Naive thymus-derived CD4-positive, alpha-beta T cell (primary cell): ENCODE results near the gene TIMM10. TPM values are rescaled to one million over a fixed set of nuclear protein-coding genes. Genes with fewer than 3 reads are reported as not detected.
"Not testable (repeated sequence)": the region's sequence is repeated elsewhere in the genome, so short reads cannot be mapped to it uniquely, and the experiment has no call there.

Source experiments
- ATAC-seq: fragments of 150-1000 bp; cut with Tn5 transposase; 2 replicates; pipeline ENCODE4 v1.10.0; 2021; ENCODE audit warnings: mild to moderate bottlenecking, moderate library complexity
- CTCF ChIA-PET: fragments of 350-600 bp; sonication (Branson Sonifier 250); formaldehyde crosslinking; loops from one replicate; lab custom pipeline; 2021; ENCODE audit warnings: antibody characterized with exemption; lab: Charles Lee
- POLR2A ChIA-PET: fragments of 350-600 bp; sonication (Branson Sonifier 250); formaldehyde crosslinking; loops from one replicate; lab custom pipeline; 2021; ENCODE audit warnings: antibody characterized with exemption, inconsistent platforms; lab: Charles Lee
- DNase-seq, 9 donors: peaks; one replicate each; pipeline versions ENCODE4 v3.0.0 to v3.0.0-alpha.2; 2020 to 2022; ENCODE audit warnings: mixed read lengths in 1 of 9
- H3K27ac ChIP-seq: one replicate; pipeline ENCODE4 v1.7.0; 2013; ENCODE audit warnings: mild to moderate bottlenecking, low read depth, low read length, moderate library complexity
- H3K27me3 ChIP-seq, 2 donors: one replicate each; pipeline ENCODE4 v1.7.0; 2013; ENCODE audit warnings: low read length in 2 of 2, mild to moderate bottlenecking in 2 of 2, moderate library complexity in 2 of 2; ENCODE audit not compliant: control insufficient read depth in 2 of 2, insufficient read depth in 2 of 2
- H3K36me3 ChIP-seq, 3 experiments: 1 replicate in 2 of 3; 2 replicates in 1 of 3; pipeline ENCODE4 v1.7.0; 2013; ENCODE audit warnings: low read length in 3 of 3, mild to moderate bottlenecking in 3 of 3, moderate library complexity in 1 of 3; ENCODE audit not compliant: insufficient read depth in 3 of 3, control insufficient read depth in 2 of 3
- H3K4me1 ChIP-seq, 2 donors: one replicate each; pipeline ENCODE4 v1.7.0; 2013; ENCODE audit warnings: low read length in 2 of 2, mild to moderate bottlenecking in 2 of 2, moderate library complexity in 1 of 2; ENCODE audit not compliant: control insufficient read depth in 2 of 2, insufficient read depth in 2 of 2
- H3K4me3 ChIP-seq: 2 replicates; pipeline ENCODE4 v1.7.0; 2013; ENCODE audit warnings: mild to moderate bottlenecking, low read length
- H3K9me3 ChIP-seq, 3 experiments: 1 replicate in 2 of 3; 2 replicates in 1 of 3; pipeline ENCODE4 v1.7.0; 2013; ENCODE audit warnings: low read length in 3 of 3; ENCODE audit not compliant: control insufficient read depth in 2 of 3
- H3K27ac Mint-ChIP-seq, 9 donors: one replicate each; pipeline ENCODE4 v1.8.0; 2020 to 2022; ENCODE audit warnings: mixed read lengths in 9 of 9, mild to moderate bottlenecking in 8 of 9, moderate library complexity in 5 of 9, inconsistent platforms in 2 of 9
- H3K27me3 Mint-ChIP-seq, 5 donors: one replicate each; pipeline ENCODE4 v1.8.0; 2021 to 2022; ENCODE audit warnings: mixed read lengths in 5 of 5, mild to moderate bottlenecking in 1 of 5
- H3K36me3 Mint-ChIP-seq, 5 donors: one replicate each; pipeline ENCODE4 v1.8.0; 2020 to 2022; ENCODE audit warnings: mixed read lengths in 5 of 5, mild to moderate bottlenecking in 3 of 5, inconsistent platforms in 1 of 5
- H3K4me1 Mint-ChIP-seq, 7 donors: one replicate each; pipeline ENCODE4 v1.8.0; 2020 to 2022; ENCODE audit warnings: mixed read lengths in 7 of 7, mild to moderate bottlenecking in 3 of 7, inconsistent platforms in 1 of 7
- H3K4me3 Mint-ChIP-seq, 10 donors: one replicate each; pipeline ENCODE4 v1.8.0; 2020 to 2022; ENCODE audit warnings: mild to moderate bottlenecking in 10 of 10, mixed read lengths in 10 of 10, moderate library complexity in 6 of 10, inconsistent platforms in 2 of 10
- H3K9me3 Mint-ChIP-seq, 11 donors: one replicate each; pipeline ENCODE4 v1.8.0; 2020 to 2022; ENCODE audit warnings: mixed read lengths in 11 of 11, mild to moderate bottlenecking in 4 of 11, inconsistent platforms in 1 of 11, moderate library complexity in 1 of 11
- intact Hi-C, 2 donors: fragments of 100-400 bp; cut with micrococcal nuclease; formaldehyde crosslinking; loops; one replicate each; pipeline ENCODE4 v1.15.1; 2023
- polyA plus RNA-seq, 2 donors: library from polyadenylated mRNA; unstranded; fragments of 300-500 nt; fragmentation: Illumina TruSeq; gene quantifications; one replicate each; pipeline ENCODE4 v1.2.3, GENCODE V29; 2021
- total RNA-seq, 6 experiments: library from RNA in 5 of 6; stranded (reverse) in 5 of 6; gene quantifications; 1 replicate in 5 of 6; 2 replicates in 1 of 6; pipeline ENCODE4 v1.2.3 and lab custom pipeline; 2021 to 2026

TIMM10 gene
- total and polyA plus RNA-seq, 7 experiments from 2014 or later, result 23.7 to 79.4 (median 37.1) TPM

DNA sequence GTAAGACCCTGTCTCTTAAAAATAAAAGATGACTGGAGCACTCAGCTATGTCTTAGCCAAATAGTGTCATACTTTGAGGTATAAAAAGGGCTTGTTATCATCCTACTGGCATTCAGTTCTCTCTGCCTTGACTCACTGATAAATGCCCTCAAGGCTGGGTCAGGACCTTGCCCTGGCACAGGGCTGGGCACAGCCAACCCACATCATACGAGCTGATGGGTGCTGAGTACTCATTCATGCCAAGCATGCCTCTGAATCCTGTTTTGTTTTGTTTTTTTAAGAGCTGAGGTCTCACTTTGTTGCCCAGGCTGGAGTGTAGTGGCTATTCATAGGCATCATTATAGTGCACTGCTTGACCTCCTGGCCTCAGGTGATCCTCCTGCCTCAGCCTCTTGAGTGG lies 8.8 kb upstream of the TIMM10 start:
- H3K4me1 Mint-ChIP-seq, result peaks cover 0 to 8% (median 0%) of the 10 kb centered on the region in 7 donors
- DNase-seq, result no peak
- no peak overlapping the region for H3K27ac ChIP-seq
- H3K9me3 Mint-ChIP-seq, result peaks cover 0 to 1% (median 0%) of the 10 kb centered on the region in 11 donors
- no peaks in the 10 kb centered on the region for H3K4me1 ChIP-seq
- H3K4me3 ChIP-seq, result no peak overlapping the region
- ChIA-PET POLR2A (no interaction called here), CTCF (interaction anchor here (0.6 kb wide), 1 partner anchor 908 kb away, joined by 4 read pairs; no protein-coding TSS in a partner anchor)
- H3K27me3 ChIP-seq, result no peaks in the 10 kb centered on the region
- no peak overlapping the region for H3K4me3 Mint-ChIP-seq
- H3K36me3 Mint-ChIP-seq, result peaks cover 0 to 17% (median 4%) of the 10 kb centered on the region in 5 donors
- no peaks in the 10 kb centered on the region for H3K9me3 ChIP-seq
- peak overlapping the region in 2 of 9 donors; percentile 31 to 40 for H3K27ac Mint-ChIP-seq
- intact Hi-C loops, result no loop called here
- no peaks in the 10 kb centered on the region for H3K27me3 Mint-ChIP-seq
- peaks cover 0 to 2% (median 0%) of the 10 kb centered on the region in 3 experiments for H3K36me3 ChIP-seq
- ATAC-seq, result no peak

DNA sequence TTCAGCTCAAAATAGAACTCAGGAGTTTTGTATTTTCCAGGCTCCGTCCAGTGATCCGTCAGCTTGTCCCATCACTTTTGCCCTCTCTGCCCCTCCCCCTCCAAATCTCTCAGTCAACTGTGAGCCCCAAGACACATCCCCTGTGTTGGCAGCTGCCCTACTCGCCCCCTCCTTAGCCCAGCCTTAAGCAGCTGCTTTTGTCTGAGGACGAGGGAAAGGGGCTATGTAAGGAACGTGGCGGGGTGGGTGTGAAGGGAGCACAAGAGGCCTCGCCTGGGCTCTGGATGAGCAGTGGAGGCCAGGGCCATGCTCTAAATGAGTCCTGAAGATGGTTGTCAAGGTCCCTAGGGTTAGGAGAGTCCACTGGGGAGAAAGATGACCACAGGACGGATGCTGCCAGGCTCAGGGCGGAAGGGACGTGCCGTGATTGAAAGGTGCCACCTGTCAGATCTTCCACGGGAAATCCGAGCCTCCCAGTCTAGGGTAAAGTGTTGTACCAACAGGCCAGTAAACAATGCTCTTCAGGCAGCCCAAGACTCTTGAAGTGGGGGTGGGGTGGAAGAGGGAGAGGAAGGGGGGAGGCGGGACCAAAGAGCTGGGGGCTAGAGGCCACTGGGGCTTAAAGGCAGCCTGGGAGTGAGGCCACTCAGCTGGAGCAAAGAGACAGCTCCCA lies 6.5 kb upstream of the TIMM10 start, which contains the start of gene SMTNL1:
Gene SMTNL1, plus strand, starts transcription at position 649 of the 673 bp plus-strand sequence. CDS start 5,048 bp downstream, outside the sequence.
- H3K9me3 Mint-ChIP-seq, result no peaks in the 10 kb centered on the region
- H3K36me3 ChIP-seq, result peaks cover 0 to 2% (median 0%) of the 10 kb centered on the region in 3 experiments
- peaks cover 0 to 14% (median 0%) of the 10 kb centered on the region in 5 donors for H3K36me3 Mint-ChIP-seq
- H3K4me1 ChIP-seq, result no peaks in the 10 kb centered on the region
- ChIA-PET CTCF (no interaction called here), POLR2A (interaction anchor here (0.6 to 1.4 kb wide), 2 partner anchors 44 to 205 kb away, joined by 3 read pairs; no protein-coding TSS in a partner anchor)
- H3K4me3 Mint-ChIP-seq, result no peak within 1 kb of the TSS
- no peak within 1 kb of the TSS for H3K4me3 ChIP-seq
- H3K9me3 ChIP-seq, result no peaks in the 10 kb centered on the region
- no peaks in the 10 kb centered on the region for H3K27me3 Mint-ChIP-seq
- DNase-seq (no peak), ATAC-seq (no peak)
- intact Hi-C loops, result no loop called here
- no peak within 1 kb of the TSS for H3K27ac ChIP-seq
- peaks cover 0 to 5% (median under 1%) of the 10 kb centered on the region in 7 donors for H3K4me1 Mint-ChIP-seq
- H3K27me3 ChIP-seq, result no peaks in the 10 kb centered on the region
- H3K27ac Mint-ChIP-seq, result no peak within 1 kb of the TSS

- H3K4me3 Mint-ChIP-seq, H3K27me3 ChIP-seq, H3K36me3 Mint-ChIP-seq, ATAC-seq, H3K36me3 ChIP-seq, H3K27ac ChIP-seq, H3K4me3 ChIP-seq, H3K9me3 ChIP-seq, H3K9me3 Mint-ChIP-seq, DNase-seq, H3K27me3 Mint-ChIP-seq, H3K27ac Mint-ChIP-seq: not testable (repeated sequence)
- H3K4me1 Mint-ChIP-seq, result peaks cover 0 to 27% (median 17%) of the 10 kb centered on the region in 7 donors
- CTCF ChIA-PET, result interaction anchor here (1.3 to 1.6 kb wide), 3 partner anchors 33 to 77 kb away, joined by 3 to 4 read pairs (median 3); partner anchors contain the start of gene UBE2L6
- POLR2A ChIA-PET, result interaction anchor here (1.0 to 1.1 kb wide), 2 partner anchors 10 to 22 kb away, joined by 3 to 6 read pairs; no protein-coding TSS in a partner anchor
- intact Hi-C loops, result loop anchor here in 1 of 2 donors (5.0 kb wide), 1 partner anchor 1608 kb away; the partner anchor contains the start of gene FAM111A
- H3K4me1 ChIP-seq, result peaks cover 9 to 13% of the 10 kb centered on the region in 2 donors
Observed at GRCh38 chr11:57534449-57534848, 3.9 kb upstream of the TIMM10 start.

DNA sequence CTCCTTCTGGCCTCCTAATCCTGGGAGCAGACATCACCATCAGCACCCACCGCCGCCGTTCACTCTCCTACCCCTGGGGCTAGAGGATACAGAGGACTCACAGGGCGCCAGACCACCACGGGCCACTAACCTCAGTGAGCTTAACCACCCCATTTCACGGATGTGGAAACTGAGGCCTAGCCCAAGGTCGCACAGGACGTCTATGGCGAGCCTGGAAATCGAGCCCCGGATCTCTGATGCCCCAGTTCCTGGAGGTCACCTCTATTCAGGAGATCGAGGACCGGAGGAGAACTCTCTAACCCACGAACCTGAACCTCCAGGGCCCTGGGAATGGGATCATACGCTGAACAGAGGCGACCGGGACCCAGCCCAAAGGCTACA lies 349 bp downstream of the TIMM10 start:
- H3K36me3 Mint-ChIP-seq, result peaks cover 0 to 7% (median 0%) of the 10 kb centered on the region in 5 donors
- H3K9me3 Mint-ChIP-seq, result no peaks in the 10 kb centered on the region
- H3K4me1 Mint-ChIP-seq, result peaks cover 6 to 43% (median 33%) of the 10 kb centered on the region in 7 donors
- H3K4me3 Mint-ChIP-seq, result peak overlapping the region; percentile 86 to 95 (median 91)
- intact Hi-C loops, result loop anchor here (1.0 to 5.0 kb wide), 13 partner anchors 16 to 1612 kb away; partner anchors contain the start of genes CLP1 (in 2 of the 2), MED19 (in 2 of the 2), SELENOH (in 2 of the 2) and SSRP1 (in 2 of the 2)
- ChIA-PET CTCF (interaction anchor here (1.8 to 9.1 kb wide), 3 partner anchors 17 to 72 kb away, joined by 6 to 286 read pairs (median 107); partner anchors contain the start of gene RTN4RL2), POLR2A (interaction anchor here (0.6 to 2.5 kb wide), 8 partner anchors 29 to 1107 kb away, joined by 3 to 13 read pairs (median 4); partner anchors contain the start of genes TNKS1BP1 and UBE2L6)
- DNase-seq (no peak), ATAC-seq (no peak)
- Histone ChIP-seq H3K4me3 (peak overlapping the region; percentile 73), H3K9me3 (no peaks in the 10 kb centered on the region), H3K36me3 (peaks cover 0 to 9% (median 0%) of the 10 kb centered on the region in 3 experiments), H3K27ac (peak overlapping the region; percentile 91), H3K27me3 (no peaks in the 10 kb centered on the region), H3K4me1 (peaks cover 15 to 17% of the 10 kb centered on the region in 2 donors)
- H3K27ac Mint-ChIP-seq, result peak overlapping the region; percentile 87 to 98 (median 95)
- no peaks in the 10 kb centered on the region for H3K27me3 Mint-ChIP-seq

DNA sequence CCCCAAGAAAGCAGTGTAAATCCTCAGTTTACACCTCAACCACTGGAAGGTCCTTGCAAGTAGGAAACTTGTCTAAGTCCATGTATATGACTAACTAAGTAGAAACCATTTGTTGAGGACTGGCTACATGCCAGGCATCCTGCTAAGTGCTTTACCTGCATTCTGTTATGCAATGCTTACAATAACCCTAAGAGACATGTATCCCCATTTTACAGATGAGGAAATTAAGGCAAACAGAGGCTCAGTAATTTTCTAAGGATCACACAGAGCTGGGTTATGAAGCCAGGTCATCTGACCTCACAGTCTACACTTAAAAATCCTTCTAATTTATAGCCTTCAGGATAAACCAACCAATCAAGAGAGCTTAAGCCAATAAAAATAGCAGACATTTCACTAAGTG lies 1.5 kb downstream of the TIMM10 start:
- Histone ChIP-seq H3K36me3 (peaks cover 0 to 9% (median 0%) of the 10 kb centered on the region in 3 experiments), H3K4me3 (no peak overlapping the region), H3K27ac (peak overlapping the region; percentile 91), H3K9me3 (no peaks in the 10 kb centered on the region), H3K4me1 (peaks cover 15 to 17% of the 10 kb centered on the region in 2 donors), H3K27me3 (no peaks in the 10 kb centered on the region)
- Mint-ChIP-seq H3K9me3 (no peaks in the 10 kb centered on the region), H3K27ac (peak overlapping the region in 4 of 9 donors; percentile 14 to 96 (median 50)), H3K4me1 (peaks cover 10 to 43% (median 33%) of the 10 kb centered on the region in 7 donors), H3K27me3 (no peaks in the 10 kb centered on the region), H3K4me3 (peak overlapping the region in 1 of 10 donors; percentile 42), H3K36me3 (peaks cover 0 to 11% (median 0%) of the 10 kb centered on the region in 5 donors)
- DNase-seq, result no peak
- CTCF ChIA-PET, result interaction anchor here (0.6 to 9.1 kb wide), 5 partner anchors 12 to 109 kb away, joined by 4 to 286 read pairs (median 43); partner anchors contain the start of genes RTN4RL2 and SLC43A1
- intact Hi-C loops, result no loop called here
- ATAC-seq, result no peak
- POLR2A ChIA-PET, result interaction anchor here (1.1 to 2.1 kb wide), 6 partner anchors 36 to 215 kb away, joined by 3 to 8 read pairs (median 4); partner anchors contain the start of gene TNKS1BP1

GRCh38 chr11:57527056-57527631 lies 3.4 kb downstream of the TIMM10 start:
- no peaks in the 10 kb centered on the region for H3K27me3 ChIP-seq
- H3K9me3 ChIP-seq, result no peaks in the 10 kb centered on the region
- CTCF ChIA-PET, result interaction anchor here (0.7 to 9.1 kb wide), 23 partner anchors 10 to 209 kb away, joined by 3 to 286 read pairs (median 4); partner anchors contain the start of genes P2RX3, RTN4RL2, SLC43A1 and UBE2L6
- DNase-seq (peak; percentile 49 to 74 (median 69)), ATAC-seq (no peak)
- Mint-ChIP-seq H3K9me3 (peaks cover 0 to 5% (median 0%) of the 10 kb centered on the region in 11 donors), H3K36me3 (peaks cover 0 to 8% (median 0%) of the 10 kb centered on the region in 5 donors), H3K4me3 (no peak overlapping the region), H3K4me1 (peaks cover 10 to 43% (median 33%) of the 10 kb centered on the region in 7 donors), H3K27ac (peak overlapping the region in 7 of 9 donors; percentile 14 to 81 (median 56)), H3K27me3 (no peaks in the 10 kb centered on the region)
- H3K4me1 ChIP-seq, result peaks cover 15 to 17% of the 10 kb centered on the region in 2 donors
- H3K27ac ChIP-seq, result peak overlapping the region; percentile 30
- H3K4me3 ChIP-seq, result no peak overlapping the region
- peaks cover 0 to 9% (median 0%) of the 10 kb centered on the region in 3 experiments for H3K36me3 ChIP-seq
- intact Hi-C loops, result loop anchor here (1.0 to 2.0 kb wide), 5 partner anchors 12 to 182 kb away; partner anchors contain the start of gene SLC43A1 (in 1 of the 2)
- POLR2A ChIA-PET, result interaction anchor here (0.6 to 2.0 kb wide), 9 partner anchors 11 to 117 kb away, joined by 3 to 11 read pairs (median 6); partner anchors contain the start of gene SLC43A1
